ENCODE measurements around the gene GPR35. TPM values are rescaled to one million over a fixed set of nuclear protein-coding genes. Genes with fewer than 3 reads are reported as not detected.
A peak's percentile ranks its signal among the peaks of the same experiment; 100 is the strongest.

GPR35 gene
- total and polyA plus RNA-seq, 2 of the 13 experiments (the other 11 are each of a cell fraction or from before 2014, with no cell fraction given), result 27.1 to 44.2 TPM

DNA sequence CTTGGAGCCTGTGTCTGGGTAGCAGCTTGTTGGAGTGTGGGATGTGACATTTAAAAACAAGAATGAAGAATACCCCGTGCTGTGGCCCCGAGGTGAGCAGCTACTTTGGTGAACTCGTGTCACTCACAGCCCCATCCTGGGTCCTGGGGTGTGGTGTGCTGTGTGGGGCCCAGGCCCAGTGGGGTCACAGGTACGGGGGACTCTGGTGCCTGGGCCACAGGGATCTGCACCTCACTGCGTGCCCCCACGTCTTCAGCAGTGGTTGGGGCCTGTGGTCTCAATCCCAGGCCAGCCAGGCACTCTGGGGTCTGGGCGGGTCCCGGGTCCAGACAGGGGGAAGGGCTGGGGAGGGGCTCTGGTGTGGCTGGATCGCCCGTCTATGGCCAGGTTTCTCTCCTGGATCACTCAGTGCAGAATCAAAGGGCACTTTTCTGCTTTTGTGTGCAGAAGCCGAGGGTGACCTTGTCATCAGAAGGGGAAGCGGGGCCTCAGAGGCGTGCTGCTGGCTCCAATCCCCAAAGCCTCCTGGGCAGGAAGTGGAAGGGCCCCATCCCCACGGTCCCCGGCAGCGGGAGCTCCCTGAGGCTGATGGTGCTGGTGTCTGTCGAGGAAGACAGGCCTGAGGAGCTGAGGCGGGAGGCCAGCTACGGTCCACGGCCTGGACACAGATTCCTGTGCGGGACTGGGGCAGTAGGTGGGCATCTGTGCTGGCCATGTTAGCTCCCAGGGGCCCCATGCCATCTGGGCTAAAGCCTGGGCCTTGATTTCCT is 1.4 kb downstream of the GPR35 start (continued):
- TF ChIP-seq, protein P1, sequence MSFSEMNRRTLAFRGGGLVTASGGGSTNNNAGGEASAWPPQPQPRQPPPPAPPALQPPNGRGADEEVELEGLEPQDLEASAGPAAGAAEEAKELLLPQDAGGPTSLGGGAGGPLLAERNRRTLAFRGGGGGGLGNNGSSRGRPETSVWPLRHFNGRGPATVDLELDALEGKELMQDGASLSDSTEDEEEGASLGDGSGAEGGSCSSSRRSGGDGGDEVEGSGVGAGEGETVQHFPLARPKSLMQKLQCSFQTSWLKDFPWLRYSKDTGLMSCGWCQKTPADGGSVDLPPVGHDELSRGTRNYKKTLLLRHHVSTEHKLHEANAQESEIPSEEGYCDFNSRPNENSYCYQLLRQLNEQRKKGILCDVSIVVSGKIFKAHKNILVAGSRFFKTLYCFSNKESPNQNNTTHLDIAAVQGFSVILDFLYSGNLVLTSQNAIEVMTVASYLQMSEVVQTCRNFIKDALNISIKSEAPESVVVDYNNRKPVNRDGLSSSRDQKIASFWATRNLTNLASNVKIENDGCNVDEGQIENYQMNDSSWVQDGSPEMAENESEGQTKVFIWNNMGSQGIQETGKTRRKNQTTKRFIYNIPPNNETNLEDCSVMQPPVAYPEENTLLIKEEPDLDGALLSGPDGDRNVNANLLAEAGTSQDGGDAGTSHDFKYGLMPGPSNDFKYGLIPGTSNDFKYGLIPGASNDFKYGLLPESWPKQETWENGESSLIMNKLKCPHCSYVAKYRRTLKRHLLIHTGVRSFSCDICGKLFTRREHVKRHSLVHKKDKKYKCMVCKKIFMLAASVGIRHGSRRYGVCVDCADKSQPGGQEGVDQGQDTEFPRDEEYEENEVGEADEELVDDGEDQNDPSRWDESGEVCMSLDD (CRISPR knock-in tag; IDR thresholded peaks at IDR 0.05; ENCODE audit: borderline replicate concordance), result peak; percentile 87; the same call in 1 of the 2 replicates
- TF ChIP-seq BRCA1 (CRISPR knock-in tag; IDR thresholded peaks at IDR 0.05) (peak; percentile 64; the same call in 1 of the 2 replicates), ZNF160 (CRISPR knock-in tag; IDR thresholded peaks at IDR 0.05) (0 out of 2 replicates have a peak, but pooled peaks have one; percentile 6), SOX13 (IDR thresholded peaks at IDR 0.05) (peak; percentile 70; the same call in 1 of the 2 replicates), SOX13 (CRISPR knock-in tag; conservative IDR thresholded peaks at IDR 0.05 in 1 of 2, IDR thresholded peaks at IDR 0.05 in 1 of 2) (peak in 1 of 2 experiments; percentile 76; a peak in 2 of 4 replicates), HNF4A (CRISPR knock-in tag; IDR thresholded peaks at IDR 0.05) (peak; percentile 82), ZFP37 (CRISPR knock-in tag; IDR thresholded peaks at IDR 0.05; ENCODE audit: borderline replicate concordance) (peak; percentile 64; the same call in 1 of the 2 replicates), ELF3 (CRISPR knock-in tag; IDR thresholded peaks at IDR 0.05) (peak; percentile 92), ZNF777 (CRISPR knock-in tag; IDR thresholded peaks at IDR 0.05) (peak; percentile 79), ZFYVE20 (CRISPR knock-in tag; IDR thresholded peaks at IDR 0.05; ENCODE audit: borderline replicate concordance, low read depth) (no peak), ZC3H4 (CRISPR knock-in tag; IDR thresholded peaks at IDR 0.05; ENCODE audit: borderline replicate concordance) (no peak), ZNF558 (CRISPR knock-in tag; IDR thresholded peaks at IDR 0.05; ENCODE audit: borderline replicate concordance) (no peak), SMAD3 (CRISPR knock-in tag; IDR thresholded peaks at IDR 0.05) (peak; percentile 76; the same call in 1 of the 2 replicates)
- TF ChIP-seq, protein P2, sequence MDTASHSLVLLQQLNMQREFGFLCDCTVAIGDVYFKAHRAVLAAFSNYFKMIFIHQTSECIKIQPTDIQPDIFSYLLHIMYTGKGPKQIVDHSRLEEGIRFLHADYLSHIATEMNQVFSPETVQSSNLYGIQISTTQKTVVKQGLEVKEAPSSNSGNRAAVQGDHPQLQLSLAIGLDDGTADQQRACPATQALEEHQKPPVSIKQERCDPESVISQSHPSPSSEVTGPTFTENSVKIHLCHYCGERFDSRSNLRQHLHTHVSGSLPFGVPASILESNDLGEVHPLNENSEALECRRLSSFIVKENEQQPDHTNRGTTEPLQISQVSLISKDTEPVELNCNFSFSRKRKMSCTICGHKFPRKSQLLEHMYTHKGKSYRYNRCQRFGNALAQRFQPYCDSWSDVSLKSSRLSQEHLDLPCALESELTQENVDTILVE (CRISPR knock-in tag; IDR thresholded peaks at IDR 0.05), result no peak
- TF ChIP-seq, protein P3, sequence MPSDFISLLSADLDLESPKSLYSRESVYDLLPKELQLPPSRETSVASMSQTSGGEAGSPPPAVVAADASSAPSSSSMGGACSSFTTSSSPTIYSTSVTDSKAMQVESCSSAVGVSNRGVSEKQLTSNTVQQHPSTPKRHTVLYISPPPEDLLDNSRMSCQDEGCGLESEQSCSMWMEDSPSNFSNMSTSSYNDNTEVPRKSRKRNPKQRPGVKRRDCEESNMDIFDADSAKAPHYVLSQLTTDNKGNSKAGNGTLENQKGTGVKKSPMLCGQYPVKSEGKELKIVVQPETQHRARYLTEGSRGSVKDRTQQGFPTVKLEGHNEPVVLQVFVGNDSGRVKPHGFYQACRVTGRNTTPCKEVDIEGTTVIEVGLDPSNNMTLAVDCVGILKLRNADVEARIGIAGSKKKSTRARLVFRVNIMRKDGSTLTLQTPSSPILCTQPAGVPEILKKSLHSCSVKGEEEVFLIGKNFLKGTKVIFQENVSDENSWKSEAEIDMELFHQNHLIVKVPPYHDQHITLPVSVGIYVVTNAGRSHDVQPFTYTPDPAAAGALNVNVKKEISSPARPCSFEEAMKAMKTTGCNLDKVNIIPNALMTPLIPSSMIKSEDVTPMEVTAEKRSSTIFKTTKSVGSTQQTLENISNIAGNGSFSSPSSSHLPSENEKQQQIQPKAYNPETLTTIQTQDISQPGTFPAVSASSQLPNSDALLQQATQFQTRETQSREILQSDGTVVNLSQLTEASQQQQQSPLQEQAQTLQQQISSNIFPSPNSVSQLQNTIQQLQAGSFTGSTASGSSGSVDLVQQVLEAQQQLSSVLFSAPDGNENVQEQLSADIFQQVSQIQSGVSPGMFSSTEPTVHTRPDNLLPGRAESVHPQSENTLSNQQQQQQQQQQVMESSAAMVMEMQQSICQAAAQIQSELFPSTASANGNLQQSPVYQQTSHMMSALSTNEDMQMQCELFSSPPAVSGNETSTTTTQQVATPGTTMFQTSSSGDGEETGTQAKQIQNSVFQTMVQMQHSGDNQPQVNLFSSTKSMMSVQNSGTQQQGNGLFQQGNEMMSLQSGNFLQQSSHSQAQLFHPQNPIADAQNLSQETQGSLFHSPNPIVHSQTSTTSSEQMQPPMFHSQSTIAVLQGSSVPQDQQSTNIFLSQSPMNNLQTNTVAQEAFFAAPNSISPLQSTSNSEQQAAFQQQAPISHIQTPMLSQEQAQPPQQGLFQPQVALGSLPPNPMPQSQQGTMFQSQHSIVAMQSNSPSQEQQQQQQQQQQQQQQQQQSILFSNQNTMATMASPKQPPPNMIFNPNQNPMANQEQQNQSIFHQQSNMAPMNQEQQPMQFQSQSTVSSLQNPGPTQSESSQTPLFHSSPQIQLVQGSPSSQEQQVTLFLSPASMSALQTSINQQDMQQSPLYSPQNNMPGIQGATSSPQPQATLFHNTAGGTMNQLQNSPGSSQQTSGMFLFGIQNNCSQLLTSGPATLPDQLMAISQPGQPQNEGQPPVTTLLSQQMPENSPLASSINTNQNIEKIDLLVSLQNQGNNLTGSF (CRISPR knock-in tag; IDR thresholded peaks at IDR 0.05), result no peak
- TF ChIP-seq, protein P4, sequence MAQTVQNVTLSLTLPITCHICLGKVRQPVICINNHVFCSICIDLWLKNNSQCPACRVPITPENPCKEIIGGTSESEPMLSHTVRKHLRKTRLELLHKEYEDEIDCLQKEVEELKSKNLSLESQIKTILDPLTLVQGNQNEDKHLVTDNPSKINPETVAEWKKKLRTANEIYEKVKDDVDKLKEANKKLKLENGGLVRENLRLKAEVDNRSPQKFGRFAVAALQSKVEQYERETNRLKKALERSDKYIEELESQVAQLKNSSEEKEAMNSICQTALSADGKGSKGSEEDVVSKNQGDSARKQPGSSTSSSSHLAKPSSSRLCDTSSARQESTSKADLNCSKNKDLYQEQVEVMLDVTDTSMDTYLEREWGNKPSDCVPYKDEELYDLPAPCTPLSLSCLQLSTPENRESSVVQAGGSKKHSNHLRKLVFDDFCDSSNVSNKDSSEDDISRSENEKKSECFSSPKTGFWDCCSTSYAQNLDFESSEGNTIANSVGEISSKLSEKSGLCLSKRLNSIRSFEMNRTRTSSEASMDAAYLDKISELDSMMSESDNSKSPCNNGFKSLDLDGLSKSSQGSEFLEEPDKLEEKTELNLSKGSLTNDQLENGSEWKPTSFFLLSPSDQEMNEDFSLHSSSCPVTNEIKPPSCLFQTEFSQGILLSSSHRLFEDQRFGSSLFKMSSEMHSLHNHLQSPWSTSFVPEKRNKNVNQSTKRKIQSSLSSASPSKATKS (CRISPR knock-in tag; IDR thresholded peaks at IDR 0.05), result no peak
